Dendritic cell treated with granulocyte-macrophage colony-stimulating factor and Interleukin-4, amounts not matched to agents 40 ng/mL and 50 ng/mL, for 4 days (primary cell): ENCODE results near the gene METRN.

ENCODE experiments used
- H3K27ac Mint-ChIP-seq: one replicate; pipeline ENCODE4 v1.8.0; 2022; ENCODE audit warnings: mild to moderate bottlenecking, mixed read lengths
- H3K27me3 Mint-ChIP-seq: one replicate; pipeline ENCODE4 v1.8.0; 2022; ENCODE audit warnings: mild to moderate bottlenecking, mixed read lengths
- H3K36me3 Mint-ChIP-seq: one replicate; pipeline ENCODE4 v1.8.0; 2022; ENCODE audit warnings: low read depth, mixed read lengths
- H3K4me1 Mint-ChIP-seq: one replicate; pipeline ENCODE4 v1.8.0; 2022; ENCODE audit warnings: low read depth, mixed read lengths
- H3K4me3 Mint-ChIP-seq: one replicate; pipeline ENCODE4 v1.8.0; 2022; ENCODE audit warnings: mild to moderate bottlenecking, moderate library complexity, mixed read lengths
- H3K9me3 Mint-ChIP-seq: one replicate; pipeline ENCODE4 v1.8.0; 2022; ENCODE audit warnings: mixed read lengths
- intact Hi-C: fragments of 100-400 bp; cut with micrococcal nuclease; formaldehyde crosslinking; loops from one replicate; pipeline ENCODE4 v1.15.0; 2022

Gene METRN

DNA sequence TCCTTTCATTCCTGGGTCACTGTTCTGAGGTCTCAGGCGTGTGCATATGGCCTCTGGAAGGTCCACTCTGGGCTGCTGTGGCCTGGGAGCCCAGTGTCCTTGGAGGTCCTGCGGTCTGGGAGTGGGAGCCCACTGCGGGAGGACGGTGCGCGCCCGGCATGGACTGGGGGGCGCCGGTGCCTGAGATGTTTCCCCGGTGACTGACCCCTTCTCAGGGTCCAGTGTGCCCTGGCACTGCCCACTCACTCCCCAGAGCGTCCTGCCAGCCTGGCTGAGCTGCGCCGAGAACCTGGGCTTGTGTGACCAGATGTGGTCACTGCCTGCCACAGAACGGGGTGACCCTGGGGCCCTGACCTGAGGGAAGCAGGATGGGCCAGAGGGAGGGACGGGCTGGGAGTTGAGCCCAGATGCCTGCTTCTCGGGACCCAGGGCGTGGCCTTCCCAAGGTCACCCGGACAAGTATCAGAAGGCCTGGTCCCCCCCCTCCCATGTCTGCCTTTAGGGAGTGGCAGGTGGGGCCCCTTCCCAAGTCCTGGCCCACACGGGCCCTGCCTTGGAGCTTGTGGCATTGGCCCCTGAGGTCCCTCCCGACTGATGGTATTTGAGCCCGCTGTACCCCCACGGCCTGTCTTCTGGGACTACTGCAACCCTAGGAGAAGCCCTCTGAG, 40.6 kb upstream of the METRN start:
- peaks cover 38% of the 10 kb centered on the region for H3K27me3 Mint-ChIP-seq
- peak overlapping the region; percentile 10 for H3K27ac Mint-ChIP-seq
- peaks cover 57% of the 10 kb centered on the region for H3K36me3 Mint-ChIP-seq
- peaks cover 25% of the 10 kb centered on the region for H3K4me1 Mint-ChIP-seq
- H3K4me3 Mint-ChIP-seq = no peak overlapping the region
- intact Hi-C loops = no loop called here
- no peaks in the 10 kb centered on the region for H3K9me3 Mint-ChIP-seq

DNA sequence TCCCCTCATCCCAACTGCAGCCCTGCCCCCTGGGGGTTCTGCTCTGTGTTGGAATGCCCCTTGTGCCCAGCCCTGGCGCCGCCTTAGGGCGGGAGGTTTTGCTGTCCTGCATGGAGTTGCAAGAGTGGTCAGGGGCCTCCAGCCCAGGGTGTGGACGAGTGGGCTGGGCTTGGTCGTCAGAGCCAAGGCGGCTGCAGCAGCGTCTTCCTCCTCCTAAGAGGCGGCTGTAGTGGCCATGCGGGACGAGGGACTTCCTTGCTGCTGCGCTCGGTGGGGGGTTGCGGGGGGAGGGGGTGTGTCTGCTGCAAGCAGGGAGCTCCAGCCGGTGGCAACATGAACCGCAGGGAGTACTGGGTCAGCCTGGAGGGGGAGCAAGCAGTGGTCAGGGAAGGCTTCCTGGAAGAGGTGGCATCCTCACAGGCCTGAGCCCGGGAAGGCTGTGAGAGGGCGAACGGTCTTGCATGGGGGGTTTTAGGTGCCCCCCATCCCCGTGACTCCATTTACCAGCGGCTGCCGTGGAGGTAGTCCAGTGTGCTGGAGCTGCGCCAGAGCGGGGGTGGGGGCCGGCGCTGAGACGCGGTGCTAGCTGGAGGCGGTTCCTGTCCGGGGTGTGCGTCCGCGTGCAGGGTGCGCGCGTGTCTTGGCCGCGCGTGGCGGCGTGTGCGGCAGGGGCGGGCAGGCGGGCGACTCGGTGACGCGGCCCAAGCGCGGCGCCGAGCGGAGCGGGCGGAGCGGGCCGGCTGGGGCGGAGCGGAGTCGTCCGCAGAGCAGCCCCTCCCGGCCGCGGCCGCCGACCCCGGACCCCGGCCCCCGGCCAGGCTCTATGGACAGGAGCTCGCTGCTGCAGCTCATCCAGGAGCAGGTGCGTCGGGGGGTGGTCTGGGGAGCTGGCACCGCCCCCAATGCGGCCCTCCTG, 39.7 kb upstream of the METRN start, which contains the start of gene RHBDL1:
Gene RHBDL1 (plus strand): TSS at position 704 of the 916 bp plus-strand sequence. CDS start 120 bp downstream, at position 824.
- Mint-ChIP-seq H3K9me3 (no peaks in the 10 kb centered on the region), H3K36me3 (peaks cover 49% of the 10 kb centered on the region), H3K27ac (peak within 1 kb of the TSS; percentile 10), H3K4me1 (peaks cover 25% of the 10 kb centered on the region), H3K4me3 (peak within 1 kb of the TSS; percentile 66), H3K27me3 (peaks cover 38% of the 10 kb centered on the region)
- intact Hi-C loops = no loop called here

DNA sequence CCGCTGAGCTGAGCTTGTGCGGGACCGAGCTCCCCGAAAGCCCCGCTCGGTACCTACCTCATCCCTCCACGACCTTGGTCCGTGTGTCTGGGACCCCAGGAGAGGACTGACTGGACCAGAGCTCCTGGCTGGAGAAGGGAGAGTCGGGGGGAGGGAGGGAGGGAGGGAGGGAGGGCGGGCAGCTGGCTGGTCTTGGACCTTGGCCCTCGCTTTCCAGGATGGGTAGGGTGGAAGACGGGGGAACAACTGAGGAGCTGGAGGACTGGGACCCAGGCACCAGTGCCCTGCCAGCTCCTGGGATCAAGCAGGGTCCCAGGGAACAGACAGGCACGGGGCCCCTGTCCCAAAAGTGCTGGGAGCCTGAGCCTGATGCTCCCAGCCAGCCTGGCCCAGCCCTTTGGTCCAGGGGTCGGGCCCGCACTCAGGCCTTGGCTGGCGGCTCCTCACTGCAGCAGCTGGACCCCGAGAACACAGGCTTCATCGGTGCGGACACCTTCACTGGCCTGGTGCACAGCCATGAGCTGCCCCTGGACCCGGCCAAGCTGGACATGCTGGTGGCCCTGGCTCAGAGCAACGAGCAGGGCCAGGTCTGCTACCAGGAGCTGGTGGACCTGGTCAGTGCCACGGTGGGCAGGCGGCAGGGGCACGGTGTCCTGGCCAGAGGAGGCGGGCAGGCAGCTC, 38.9 kb upstream of the METRN start:
- Mint-ChIP-seq H3K36me3 (peaks cover 43% of the 10 kb centered on the region), H3K9me3 (no peaks in the 10 kb centered on the region), H3K4me3 (no peak overlapping the region), H3K4me1 (peaks cover 28% of the 10 kb centered on the region), H3K27ac (no peak overlapping the region), H3K27me3 (peaks cover 38% of the 10 kb centered on the region)
- intact Hi-C loops = no loop called here

DNA sequence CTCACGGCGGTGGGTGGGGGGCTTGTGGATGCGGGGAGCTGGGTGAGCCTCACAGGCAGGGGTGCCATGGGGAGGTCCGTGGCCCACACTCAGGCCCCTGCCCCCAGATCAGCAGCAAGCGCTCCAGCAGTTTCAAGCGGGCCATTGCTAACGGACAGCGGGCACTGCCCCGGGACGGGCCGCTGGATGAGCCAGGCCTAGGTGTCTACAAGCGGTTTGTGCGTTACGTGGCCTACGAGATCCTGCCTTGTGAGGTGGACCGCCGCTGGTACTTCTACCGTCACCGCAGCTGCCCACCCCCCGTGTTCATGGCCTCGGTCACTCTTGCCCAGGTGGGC, 38.4 kb upstream of the METRN start:
- no peaks in the 10 kb centered on the region for H3K9me3 Mint-ChIP-seq
- peaks cover 33% of the 10 kb centered on the region for H3K4me1 Mint-ChIP-seq
- no peak overlapping the region for H3K27ac Mint-ChIP-seq
- intact Hi-C loops = no loop called here
- H3K27me3 Mint-ChIP-seq = peaks cover 38% of the 10 kb centered on the region
- H3K36me3 Mint-ChIP-seq = peaks cover 43% of the 10 kb centered on the region
- no peak overlapping the region for H3K4me3 Mint-ChIP-seq

DNA sequence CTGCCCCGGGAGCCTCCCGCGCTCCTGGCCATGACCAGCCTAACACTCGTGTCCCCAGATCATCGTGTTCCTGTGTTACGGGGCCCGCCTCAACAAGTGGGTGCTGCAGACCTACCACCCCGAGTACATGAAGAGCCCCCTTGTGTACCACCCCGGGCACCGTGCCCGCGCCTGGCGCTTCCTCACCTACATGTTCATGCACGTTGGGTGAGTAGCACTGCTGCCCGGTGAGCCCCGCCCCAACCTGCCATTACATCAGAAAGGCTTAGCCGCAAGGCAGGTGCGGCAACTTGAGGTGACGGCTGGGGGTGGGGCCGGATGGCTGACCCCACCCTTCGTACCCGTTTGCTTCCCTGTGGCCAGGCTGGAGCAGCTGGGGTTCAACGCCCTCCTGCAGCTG, 38.0 kb upstream of the METRN start:
- intact Hi-C loops = no loop called here
- Mint-ChIP-seq H3K27ac (no peak overlapping the region), H3K9me3 (no peaks in the 10 kb centered on the region), H3K36me3 (peaks cover 43% of the 10 kb centered on the region), H3K4me3 (no peak overlapping the region), H3K4me1 (peaks cover 37% of the 10 kb centered on the region), H3K27me3 (peaks cover 38% of the 10 kb centered on the region)

DNA sequence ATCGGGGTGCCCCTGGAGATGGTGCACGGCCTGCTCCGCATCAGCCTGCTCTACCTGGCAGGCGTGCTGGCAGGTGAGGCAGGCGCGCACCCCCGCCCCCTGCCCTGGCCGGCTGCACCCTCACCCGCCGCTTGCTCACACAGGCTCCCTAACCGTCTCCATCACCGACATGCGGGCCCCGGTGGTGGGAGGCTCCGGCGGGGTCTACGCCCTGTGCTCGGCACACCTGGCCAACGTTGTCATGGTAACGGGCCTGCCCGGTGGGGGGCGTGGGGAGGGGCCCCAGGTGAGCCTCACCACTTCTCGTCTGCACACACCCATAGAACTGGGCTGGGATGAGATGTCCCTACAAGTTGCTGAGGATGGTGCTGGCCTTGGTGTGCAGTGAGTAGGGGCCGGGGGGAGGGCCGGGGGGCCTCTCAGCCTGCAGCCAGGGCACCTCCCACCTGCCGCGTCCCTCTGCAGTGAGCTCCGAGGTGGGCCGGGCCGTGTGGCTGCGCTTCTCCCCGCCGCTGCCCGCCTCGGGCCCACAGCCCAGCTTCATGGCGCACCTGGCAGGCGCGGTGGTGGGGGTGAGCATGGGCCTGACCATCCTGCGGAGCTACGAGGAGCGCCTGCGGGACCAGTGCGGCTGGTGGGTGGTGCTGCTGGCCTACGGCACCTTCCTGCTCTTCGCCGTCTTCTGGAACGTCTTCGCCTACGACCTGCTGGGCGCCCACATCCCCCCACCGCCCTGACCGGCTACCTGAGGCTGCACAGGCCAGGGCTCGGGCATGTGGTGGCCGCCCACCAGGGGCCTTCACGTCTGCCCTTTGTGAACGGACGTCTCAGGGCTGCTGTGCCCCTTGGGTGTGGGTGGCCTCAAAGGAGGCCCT, 37.4 kb upstream of the METRN start:
- H3K4me3 Mint-ChIP-seq = no peak overlapping the region
- peaks cover 43% of the 10 kb centered on the region for H3K36me3 Mint-ChIP-seq
- no peak overlapping the region for H3K27ac Mint-ChIP-seq
- intact Hi-C loops = no loop called here
- peaks cover 43% of the 10 kb centered on the region for H3K4me1 Mint-ChIP-seq
- no peaks in the 10 kb centered on the region for H3K9me3 Mint-ChIP-seq
- H3K27me3 Mint-ChIP-seq = peaks cover 38% of the 10 kb centered on the region

DNA sequence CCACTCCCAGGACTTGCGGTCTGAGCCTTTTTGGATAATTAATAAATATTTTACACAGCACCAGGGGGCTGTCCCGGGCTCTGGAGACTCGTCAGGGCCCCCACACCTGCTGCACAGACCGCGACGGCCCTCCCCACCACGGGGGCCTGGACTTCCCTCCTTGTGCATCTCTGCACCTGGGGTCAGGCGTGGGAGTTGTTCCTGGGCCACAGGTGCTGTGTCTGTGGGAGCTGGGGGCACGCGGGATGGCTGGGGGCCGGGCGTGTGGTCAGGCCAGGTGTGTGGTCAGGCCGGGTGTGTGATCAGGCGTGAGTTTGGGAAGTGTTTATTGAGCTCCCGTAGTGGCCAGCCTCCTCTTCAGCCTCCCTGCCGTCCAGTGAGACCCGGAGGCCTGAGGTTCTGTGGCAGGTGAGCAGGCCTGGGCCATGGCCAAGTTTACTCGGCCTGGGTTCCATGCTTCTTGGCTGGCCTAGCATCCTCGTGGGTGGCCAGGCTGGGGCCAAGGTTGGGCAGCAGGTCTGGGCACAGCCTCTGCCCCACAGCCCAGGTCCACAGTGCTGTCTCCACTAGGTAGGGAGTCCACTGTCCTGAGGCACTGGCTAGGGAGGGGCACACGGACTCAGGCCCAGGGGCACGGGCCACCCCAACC, 36.6 kb upstream of the METRN start:
- no peak overlapping the region for H3K27ac Mint-ChIP-seq

DNA sequence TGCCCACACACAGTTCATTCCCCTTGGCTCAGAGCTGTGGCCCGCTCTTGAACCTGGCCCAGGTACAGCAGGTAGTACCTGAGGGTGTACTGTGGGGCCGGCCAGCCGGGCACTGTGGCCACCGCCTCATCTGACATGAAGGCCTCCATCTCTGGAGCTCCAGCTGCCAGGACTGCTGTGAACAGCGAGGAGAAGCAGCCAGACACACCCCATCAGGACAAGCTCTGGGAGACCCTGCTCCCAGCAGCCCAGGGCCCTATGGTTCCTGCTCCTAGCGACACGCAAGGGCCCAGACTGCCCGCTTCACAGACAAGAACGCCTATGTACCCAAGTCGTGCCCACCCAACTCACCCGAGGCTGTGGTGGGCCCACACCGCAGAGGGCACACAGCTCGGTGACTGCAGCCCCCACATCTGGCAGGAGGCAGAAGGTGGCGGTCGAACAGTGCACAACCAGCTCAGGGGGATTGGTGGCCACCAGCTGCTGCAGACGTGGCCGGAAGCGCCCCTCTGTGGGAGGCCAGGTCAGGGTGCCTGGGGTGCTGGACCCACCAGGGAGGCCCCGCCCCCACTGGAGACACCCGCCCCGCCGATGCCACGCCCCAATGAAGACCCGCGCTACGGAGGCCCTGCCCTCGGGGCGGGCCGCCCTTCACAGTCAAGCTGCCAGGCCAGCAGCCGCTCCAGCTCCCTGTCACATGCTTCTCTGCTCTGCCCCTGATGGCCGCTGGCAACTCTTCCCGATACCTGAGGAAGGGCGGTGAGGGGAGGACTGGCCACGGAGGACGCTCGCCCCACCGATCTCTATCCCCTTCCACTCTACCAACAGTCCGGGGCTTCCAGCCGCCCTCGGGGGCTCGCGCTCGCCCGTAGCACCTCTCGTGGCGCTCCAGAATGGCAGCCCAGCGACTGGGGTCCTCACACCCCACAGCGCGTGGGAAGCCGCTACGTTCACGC, 35.8 kb upstream of the METRN start:
- H3K9me3 Mint-ChIP-seq = no peaks in the 10 kb centered on the region
- peaks cover 37% of the 10 kb centered on the region for H3K27me3 Mint-ChIP-seq
- peaks cover 43% of the 10 kb centered on the region for H3K36me3 Mint-ChIP-seq
- peak overlapping the region; percentile 81 for H3K4me3 Mint-ChIP-seq
- peaks cover 56% of the 10 kb centered on the region for H3K4me1 Mint-ChIP-seq
- peak overlapping the region; percentile 88 for H3K27ac Mint-ChIP-seq
- intact Hi-C loops = no loop called here

More for the DNA sequence above, 36.6 kb upstream of the METRN start:
- Mint-ChIP-seq H3K4me1 (peaks cover 51% of the 10 kb centered on the region), H3K4me3 (no peak overlapping the region), H3K27me3 (peaks cover 38% of the 10 kb centered on the region), H3K9me3 (no peaks in the 10 kb centered on the region), H3K36me3 (peaks cover 43% of the 10 kb centered on the region)
- intact Hi-C loops = no loop called here

DNA sequence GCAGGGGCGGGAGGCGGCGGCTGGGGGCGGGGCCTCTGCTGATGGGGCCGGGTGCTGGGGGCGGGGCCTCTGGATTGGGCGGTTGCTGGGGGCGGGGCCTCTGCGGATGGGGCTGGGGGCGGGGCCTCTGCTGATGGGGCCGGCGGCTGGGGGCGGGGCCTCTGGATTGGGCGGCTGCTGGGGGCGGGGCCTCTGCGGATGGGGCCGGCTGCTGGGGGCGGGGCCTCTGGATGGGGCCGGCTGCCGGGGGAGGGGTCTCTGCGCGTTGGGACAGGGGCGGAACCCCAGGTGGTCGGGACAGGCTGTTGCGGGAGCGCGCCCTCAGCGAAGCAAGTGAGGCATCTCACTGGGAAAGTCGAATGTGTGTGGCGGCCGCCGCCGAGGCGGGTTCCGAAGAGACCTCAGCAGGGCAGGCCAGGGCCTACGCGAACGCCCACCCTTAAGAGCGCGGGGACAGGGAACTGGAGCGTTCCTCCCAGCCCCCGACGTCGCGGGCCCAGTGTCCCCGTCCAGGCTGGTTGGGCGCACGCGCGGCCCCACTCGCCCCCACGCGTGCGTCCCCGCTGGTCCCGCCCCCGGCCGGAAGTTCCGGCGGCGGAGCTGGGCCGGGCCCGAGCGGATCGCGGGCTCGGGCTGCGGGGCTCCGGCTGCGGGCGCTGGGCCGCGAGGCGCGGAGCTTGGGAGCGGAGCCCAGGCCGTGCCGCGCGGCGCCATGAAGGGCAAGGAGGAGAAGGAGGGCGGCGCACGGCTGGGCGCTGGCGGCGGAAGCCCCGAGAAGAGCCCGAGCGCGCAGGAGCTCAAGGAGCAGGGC, 34.9 kb upstream of the METRN start, which contains the start of gene STUB1:
Gene STUB1 (plus strand): TSS at position 597 of the 811 bp plus-strand sequence. CDS start 116 bp downstream, at position 713.
- peak within 1 kb of the TSS; percentile 88 for H3K27ac Mint-ChIP-seq
- intact Hi-C loops = no loop called here
- peak within 1 kb of the TSS; percentile 84 for H3K4me3 Mint-ChIP-seq
- peaks cover 43% of the 10 kb centered on the region for H3K36me3 Mint-ChIP-seq
- peaks cover 31% of the 10 kb centered on the region for H3K27me3 Mint-ChIP-seq
- H3K4me1 Mint-ChIP-seq = peaks cover 57% of the 10 kb centered on the region
- H3K9me3 Mint-ChIP-seq = no peaks in the 10 kb centered on the region

DNA sequence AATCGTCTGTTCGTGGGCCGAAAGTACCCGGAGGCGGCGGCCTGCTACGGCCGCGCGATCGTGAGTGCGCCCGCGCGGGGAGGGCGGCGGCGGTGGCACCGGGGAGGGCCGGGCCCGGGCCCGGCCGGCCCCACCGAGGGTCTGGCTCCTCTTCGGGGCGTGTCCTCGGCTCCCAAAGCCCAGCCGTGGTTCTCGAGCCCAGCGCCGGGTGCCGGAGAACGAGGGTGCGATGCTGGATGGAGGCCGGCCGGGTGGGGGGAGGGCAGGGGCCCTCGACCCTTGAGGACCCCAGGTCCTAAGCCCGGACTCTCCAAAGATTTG, 34.3 kb upstream of the METRN start:
- Mint-ChIP-seq H3K27ac (peak overlapping the region; percentile 88), H3K36me3 (peaks cover 48% of the 10 kb centered on the region), H3K27me3 (peaks cover 26% of the 10 kb centered on the region), H3K4me1 (peaks cover 59% of the 10 kb centered on the region), H3K4me3 (peak overlapping the region; percentile 84), H3K9me3 (no peaks in the 10 kb centered on the region)
- intact Hi-C loops = no loop called here

DNA sequence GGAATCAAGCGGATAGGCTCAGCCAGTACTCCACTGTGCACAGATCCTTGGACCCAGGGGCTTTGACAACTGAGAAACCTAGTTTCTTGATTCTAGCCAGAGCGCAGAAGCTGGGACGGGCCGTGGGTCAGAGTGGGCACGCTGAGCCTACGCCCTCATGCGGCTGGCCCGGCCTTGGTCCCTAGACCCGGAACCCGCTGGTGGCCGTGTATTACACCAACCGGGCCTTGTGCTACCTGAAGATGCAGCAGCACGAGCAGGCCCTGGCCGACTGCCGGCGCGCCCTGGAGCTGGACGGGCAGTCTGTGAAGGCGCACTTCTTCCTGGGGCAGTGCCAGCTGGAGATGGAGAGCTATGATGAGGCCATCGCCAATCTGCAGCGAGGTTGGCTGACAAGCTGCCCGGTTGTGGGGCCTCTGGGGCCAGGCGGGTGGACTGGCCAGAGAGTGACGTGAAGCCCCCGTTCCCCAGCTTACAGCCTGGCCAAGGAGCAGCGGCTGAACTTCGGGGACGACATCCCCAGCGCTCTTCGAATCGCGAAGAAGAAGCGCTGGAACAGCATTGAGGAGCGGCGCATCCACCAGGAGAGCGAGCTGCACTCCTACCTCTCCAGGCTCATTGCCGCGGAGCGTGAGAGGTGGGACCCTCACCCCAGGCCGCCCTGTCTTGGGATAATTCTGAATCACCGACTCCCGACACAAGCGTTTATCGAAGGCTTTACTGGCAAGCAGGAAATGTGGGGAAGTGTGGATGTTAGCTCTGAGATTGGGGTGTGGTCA, 33.8 kb upstream of the METRN start:
- Mint-ChIP-seq H3K27me3 (peaks cover 21% of the 10 kb centered on the region), H3K27ac (peak overlapping the region; percentile 88), H3K36me3 (peaks cover 54% of the 10 kb centered on the region), H3K4me1 (peaks cover 64% of the 10 kb centered on the region), H3K4me3 (peak overlapping the region; percentile 84), H3K9me3 (no peaks in the 10 kb centered on the region)
- intact Hi-C loops = no loop called here
